Measurements from ENCODE around the gene ATCAY.
"Not testable (repeated sequence)": the region's sequence is repeated elsewhere in the genome, so short reads cannot be mapped to it uniquely, and the experiment has no call there.

Gene ATCAY

GRCh38 chr19:3866910-3867638 is 13.4 kb upstream of the ATCAY start:
- TF ChIP-seq CTCF (IDR thresholded peaks at IDR 0.05; ENCODE audit: extremely low read depth, insufficient read depth, missing control alignments): no peak
- DNase-seq (ENCODE audit: low spot score): no peak
- in situ Hi-C loops (cut with MboI; ENCODE audit: low pct_unique_long_range_greater_than_20kb, low sequenced_read_pairs, unreplicated experiment): no loop called here

- TF ChIP-seq CTCF (IDR thresholded peaks at IDR 0.05; ENCODE audit: extremely low read depth, insufficient read depth, missing control alignments): no peak
- in situ Hi-C loops (cut with MboI; ENCODE audit: low pct_unique_long_range_greater_than_20kb, low sequenced_read_pairs, unreplicated experiment): no loop called here
- no peak for DNase-seq (ENCODE audit: low spot score)
These were observed 12.3 kb upstream of the ATCAY start for GRCh38 chr19:3867971-3868769.

- no peak for DNase-seq (ENCODE audit: low spot score)
- no peak for TF ChIP-seq CTCF (IDR thresholded peaks at IDR 0.05; ENCODE audit: extremely low read depth, insufficient read depth, missing control alignments)
- in situ Hi-C loops (cut with MboI; ENCODE audit: low pct_unique_long_range_greater_than_20kb, low sequenced_read_pairs, unreplicated experiment): no loop called here
These were observed 11.6 kb upstream of the ATCAY start, which contains the start of gene ZFR2 for GRCh38 chr19:3868770-3869456. Gene ZFR2, minus strand, starts transcription at chr19:3869038. Its CDS starts 21 bp downstream, at chr19:3869017.

GRCh38 chr19:3873151-3873550 is 7.3 kb upstream of the ATCAY start:
- in situ Hi-C loops (cut with MboI; ENCODE audit: low pct_unique_long_range_greater_than_20kb, low sequenced_read_pairs, unreplicated experiment): no loop called here
- TF ChIP-seq CTCF (IDR thresholded peaks at IDR 0.05; ENCODE audit: extremely low read depth, insufficient read depth, missing control alignments): no peak
- no peak for DNase-seq (ENCODE audit: low spot score)

- in situ Hi-C loops (cut with MboI; ENCODE audit: low pct_unique_long_range_greater_than_20kb, low sequenced_read_pairs, unreplicated experiment); DNase-seq (ENCODE audit: low spot score): not testable (repeated sequence)
These were observed 5.8 kb upstream of the ATCAY start for GRCh38 chr19:3874695-3875094.

- in situ Hi-C loops (cut with MboI; ENCODE audit: low pct_unique_long_range_greater_than_20kb, low sequenced_read_pairs, unreplicated experiment): no loop called here
- peak; percentile 14 for TF ChIP-seq CTCF (IDR thresholded peaks at IDR 0.05; ENCODE audit: extremely low read depth, insufficient read depth, missing control alignments)
- no peak for DNase-seq (ENCODE audit: low spot score)
These were observed 829 bp upstream of the ATCAY start for GRCh38 chr19:3879656-3880055.

All from GM13977 (cell line).